Gastroesophageal sphincter (tissue), 3 donors: ENCODE measurements around the gene GLI1.

ENCODE experiments used
- CTCF ChIP-seq, 4 experiments: fragments of 200-600 bp in 2 of 4; fragments of 450-650 bp in 2 of 4; sonication (generic) in 1 of 4; IDR thresholded peaks; one replicate each; pipeline ENCODE4 v1.5.1; 2017 to 2019; ENCODE audit warnings: antibody characterized with exemption in 4 of 4, mild to moderate bottlenecking in 2 of 4, moderate library complexity in 2 of 4
- POLR2A ChIP-seq, 2 donors: fragments of 450-650 bp; IDR thresholded peaks; one replicate each; pipeline ENCODE4 v1.6.1; 2017; ENCODE audit warnings: antibody characterized with exemption in 2 of 2, mild to moderate bottlenecking in 2 of 2, moderate library complexity in 1 of 2

DNA sequence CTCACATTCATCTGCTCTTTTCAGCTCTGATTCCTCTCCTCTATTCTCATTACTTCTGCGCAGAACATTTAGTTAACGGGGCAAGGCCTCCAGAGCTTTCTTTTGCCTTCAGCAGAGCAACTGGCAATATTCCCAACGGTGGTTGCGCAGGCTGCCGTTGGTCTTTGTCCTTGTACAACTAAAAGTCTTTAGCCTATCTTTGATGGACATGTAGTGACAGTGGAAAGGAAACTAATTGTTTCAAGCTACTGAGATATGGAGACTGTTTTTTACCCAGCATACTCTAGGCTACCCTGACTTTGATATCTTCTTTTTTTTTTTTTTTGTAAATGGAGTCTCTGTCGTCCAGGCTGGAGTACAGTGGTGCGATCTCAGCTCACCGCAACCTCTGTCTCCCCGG lies 41.3 kb upstream of the GLI1 start:
- TF ChIP-seq CTCF (IDR thresholded peaks at IDR 0.05) (no peak), POLR2A (IDR thresholded peaks at IDR 0.05) (no peak)
